ENCODE data around the gene RAD23B.

RAD23B gene

DNA sequence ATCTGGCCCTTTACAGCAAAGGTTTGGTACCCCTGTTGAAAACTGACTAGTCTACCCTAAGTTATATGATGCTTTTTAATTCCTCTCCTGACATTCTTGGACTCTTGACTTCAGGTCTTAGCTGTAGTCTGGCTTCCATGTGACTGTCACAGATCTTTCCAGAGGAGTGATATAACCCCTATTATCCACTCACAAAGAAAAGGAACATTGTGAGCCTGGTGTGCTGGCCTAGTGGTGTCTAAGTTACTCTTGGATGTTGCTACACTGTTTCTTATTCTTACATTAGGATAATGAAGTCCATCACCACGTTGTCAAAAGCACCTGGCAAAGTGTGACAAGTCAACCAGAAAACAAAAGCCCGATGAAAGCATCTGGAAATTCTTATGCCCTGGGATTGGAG is 49.8 kb downstream of the RAD23B start:
- TF ChIP-seq, protein P1, sequence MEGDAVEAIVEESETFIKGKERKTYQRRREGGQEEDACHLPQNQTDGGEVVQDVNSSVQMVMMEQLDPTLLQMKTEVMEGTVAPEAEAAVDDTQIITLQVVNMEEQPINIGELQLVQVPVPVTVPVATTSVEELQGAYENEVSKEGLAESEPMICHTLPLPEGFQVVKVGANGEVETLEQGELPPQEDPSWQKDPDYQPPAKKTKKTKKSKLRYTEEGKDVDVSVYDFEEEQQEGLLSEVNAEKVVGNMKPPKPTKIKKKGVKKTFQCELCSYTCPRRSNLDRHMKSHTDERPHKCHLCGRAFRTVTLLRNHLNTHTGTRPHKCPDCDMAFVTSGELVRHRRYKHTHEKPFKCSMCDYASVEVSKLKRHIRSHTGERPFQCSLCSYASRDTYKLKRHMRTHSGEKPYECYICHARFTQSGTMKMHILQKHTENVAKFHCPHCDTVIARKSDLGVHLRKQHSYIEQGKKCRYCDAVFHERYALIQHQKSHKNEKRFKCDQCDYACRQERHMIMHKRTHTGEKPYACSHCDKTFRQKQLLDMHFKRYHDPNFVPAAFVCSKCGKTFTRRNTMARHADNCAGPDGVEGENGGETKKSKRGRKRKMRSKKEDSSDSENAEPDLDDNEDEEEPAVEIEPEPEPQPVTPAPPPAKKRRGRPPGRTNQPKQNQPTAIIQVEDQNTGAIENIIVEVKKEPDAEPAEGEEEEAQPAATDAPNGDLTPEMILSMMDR (conservative IDR thresholded peaks at IDR 0.05; ENCODE audit: low read depth, low read length), result no peak
- no peak for DNase-seq (ENCODE audit: low read depth)
- H3K4me3 ChIP-seq (ENCODE audit: low read length), result no peak overlapping the region

DNA sequence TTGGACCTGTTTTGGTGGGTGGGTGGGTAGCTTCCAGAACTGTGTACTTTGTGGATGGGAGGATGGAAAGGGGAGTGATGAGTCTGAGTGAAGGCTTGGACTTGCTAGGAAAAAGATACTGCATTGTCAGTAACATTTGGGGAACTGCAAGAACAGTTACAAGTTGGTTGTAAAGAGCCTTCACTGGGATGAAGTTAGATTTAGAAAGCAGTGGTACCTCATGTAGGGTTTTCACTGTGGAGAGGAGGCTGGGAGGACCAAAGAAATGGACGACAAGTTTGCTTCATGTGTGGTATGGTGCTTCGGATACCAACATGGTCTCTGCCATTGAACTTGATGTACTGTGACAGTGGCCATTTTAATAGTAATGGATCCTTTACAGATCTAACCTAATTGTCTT is 50.3 kb downstream of the RAD23B start:
- H3K4me3 ChIP-seq (ENCODE audit: low read length), result no peak overlapping the region
- TF ChIP-seq, protein P1 (conservative IDR thresholded peaks at IDR 0.05; ENCODE audit: low read depth, low read length), result no peak
- no peak for DNase-seq (ENCODE audit: low read depth)

DNA sequence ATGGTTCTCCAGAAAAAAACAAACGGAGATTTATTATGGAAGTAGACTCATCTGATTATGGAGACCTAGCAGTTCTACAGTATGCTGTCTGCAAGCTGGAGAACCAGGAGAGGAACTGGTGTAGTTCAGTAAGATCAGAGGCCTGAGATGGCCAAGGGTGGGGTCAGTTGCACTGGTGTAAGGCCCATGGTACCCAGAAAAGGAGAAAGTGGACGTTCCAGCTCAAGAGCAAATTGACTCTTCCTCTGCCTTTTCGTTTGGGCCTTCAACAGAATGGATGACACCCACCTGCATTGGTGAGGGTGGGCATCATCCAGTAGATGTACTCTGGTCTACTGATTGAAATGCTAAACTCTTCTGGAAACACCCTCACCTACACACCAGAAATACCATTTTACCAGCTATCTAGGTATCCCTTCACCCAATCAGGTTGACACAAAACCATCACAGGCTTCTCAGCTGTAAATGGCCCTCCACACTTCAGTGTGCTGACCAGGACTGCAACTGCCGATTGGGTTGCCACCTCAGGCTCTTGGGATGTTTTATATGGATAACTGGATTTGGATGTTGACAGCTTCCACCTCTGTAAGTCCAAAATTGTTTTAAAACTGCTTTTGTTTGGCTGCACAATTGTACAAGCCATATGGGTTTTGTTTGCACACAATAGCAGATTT is 51.2 kb downstream of the RAD23B start:
- TF ChIP-seq, protein P1 (conservative IDR thresholded peaks at IDR 0.05; ENCODE audit: low read depth, low read length), result no peak
- no peak overlapping the region for H3K4me3 ChIP-seq (ENCODE audit: low read length)
- DNase-seq (ENCODE audit: low read depth), result no peak

DNA sequence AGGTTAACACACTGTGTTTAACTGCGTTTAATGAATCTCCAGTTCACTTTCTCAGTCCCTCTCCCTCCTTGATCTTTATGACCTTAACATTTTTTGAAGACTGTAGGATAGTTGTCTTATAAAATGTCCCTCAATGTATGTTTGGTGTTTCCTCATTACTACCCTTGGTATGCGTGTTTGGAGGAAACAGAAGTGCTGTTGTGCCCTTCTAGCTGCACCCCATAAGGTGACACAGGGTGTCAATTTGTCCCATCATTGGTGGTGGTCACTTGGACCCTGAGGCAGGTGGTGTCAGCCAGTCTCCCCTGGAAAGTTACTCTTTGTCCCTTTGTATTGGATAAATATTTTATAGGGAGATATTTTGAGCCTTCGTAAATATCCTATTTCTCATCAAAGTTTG is 52.3 kb downstream of the RAD23B start:
- TF ChIP-seq, protein P1 (conservative IDR thresholded peaks at IDR 0.05; ENCODE audit: low read depth, low read length), result no peak

DNA sequence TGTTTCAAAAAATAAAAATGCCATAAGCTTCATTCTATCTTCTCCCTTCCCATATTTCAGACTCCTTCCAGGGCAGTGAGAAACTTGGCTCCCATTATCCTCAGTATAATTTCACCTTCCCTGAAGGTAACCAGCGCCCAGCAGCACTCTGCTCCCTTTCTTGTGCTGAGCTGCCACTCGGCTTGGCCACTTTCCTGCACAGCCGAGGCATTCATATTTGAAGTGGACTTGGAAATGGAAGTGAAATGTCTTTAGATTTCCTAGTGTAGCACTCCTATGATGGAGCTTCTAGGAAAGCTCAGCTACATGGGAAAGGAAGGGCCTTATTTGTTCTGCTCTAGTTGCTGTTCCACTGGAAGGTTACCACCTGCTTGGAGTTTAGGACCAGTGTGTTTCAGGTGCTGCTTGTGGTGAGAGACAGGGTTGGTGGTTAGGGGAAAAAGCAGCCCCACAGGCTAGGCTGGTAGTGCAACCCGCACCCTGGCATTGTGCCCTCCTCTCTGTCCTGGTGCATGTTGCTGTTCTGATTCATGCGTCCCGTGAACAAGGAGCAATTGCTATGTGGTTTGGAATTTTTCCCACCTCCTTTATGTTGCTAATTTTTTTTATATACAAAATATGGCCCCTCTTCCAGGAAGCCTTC is 53.8 kb downstream of the RAD23B start:
- peak; percentile 67 for DNase-seq (ENCODE audit: low read depth)

More for the DNA sequence above, 52.3 kb downstream of the RAD23B start:
- H3K4me3 ChIP-seq (ENCODE audit: low read length), result no peak overlapping the region
- no peak for DNase-seq (ENCODE audit: low read depth)

DNA sequence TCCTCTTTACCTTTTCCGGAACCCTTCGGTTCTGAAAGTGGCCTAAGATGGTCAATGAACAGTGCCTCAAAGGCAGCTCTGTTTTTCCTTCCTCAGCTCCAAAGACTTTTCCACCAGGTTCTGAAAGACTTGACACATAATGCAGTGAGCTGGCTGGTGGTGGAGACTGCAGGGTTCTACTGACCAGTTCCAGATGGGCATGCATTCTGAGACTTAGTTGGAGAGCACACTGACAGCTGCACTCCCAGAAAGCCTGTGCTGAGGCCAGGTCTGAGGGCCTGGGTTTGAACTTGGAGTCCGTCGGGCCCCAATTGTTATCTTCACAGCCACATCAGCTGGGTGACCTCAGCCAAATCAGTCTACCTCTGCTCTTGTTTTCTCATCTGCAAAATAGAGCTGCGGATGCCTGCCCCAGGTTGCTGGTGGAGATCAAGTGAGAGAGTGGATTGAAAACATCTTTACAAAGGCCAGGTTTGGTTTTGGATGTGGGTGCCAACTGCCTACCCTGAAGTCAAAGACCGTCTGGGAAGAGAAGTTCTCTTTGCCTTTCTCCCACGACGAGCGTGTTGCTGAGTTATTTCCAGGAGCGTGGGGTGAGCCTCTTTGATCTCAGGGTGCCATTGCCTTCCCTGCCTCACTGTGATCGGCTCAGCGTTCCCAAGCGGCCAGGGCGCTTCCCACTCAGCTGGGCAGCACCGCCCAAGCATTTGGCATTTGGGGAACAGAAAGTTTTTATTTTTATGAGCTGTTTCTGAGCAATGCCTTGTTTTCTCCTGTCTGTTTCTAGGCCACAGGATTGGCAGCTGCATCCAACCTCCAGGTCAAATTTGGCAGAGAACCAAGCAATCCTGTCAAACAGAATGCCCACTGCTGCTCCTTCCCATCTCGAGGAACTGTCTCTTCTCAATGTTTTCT is 54.9 kb downstream of the RAD23B start:
- DNase-seq (ENCODE audit: low read depth), result no peak
- TF ChIP-seq, protein P1 (conservative IDR thresholded peaks at IDR 0.05; ENCODE audit: low read depth, low read length), result no peak
- no peak overlapping the region for H3K4me3 ChIP-seq (ENCODE audit: low read length)

More for the DNA sequence above, 53.8 kb downstream of the RAD23B start:
- H3K4me3 ChIP-seq (ENCODE audit: low read length), result no peak overlapping the region
- TF ChIP-seq, protein P1 (conservative IDR thresholded peaks at IDR 0.05; ENCODE audit: low read depth, low read length), result no peak

Measured in retinal pigment epithelial cell (primary cell).